ENCODE measurements around the gene PCDHGC4.

PCDHGC4 gene

DNA sequence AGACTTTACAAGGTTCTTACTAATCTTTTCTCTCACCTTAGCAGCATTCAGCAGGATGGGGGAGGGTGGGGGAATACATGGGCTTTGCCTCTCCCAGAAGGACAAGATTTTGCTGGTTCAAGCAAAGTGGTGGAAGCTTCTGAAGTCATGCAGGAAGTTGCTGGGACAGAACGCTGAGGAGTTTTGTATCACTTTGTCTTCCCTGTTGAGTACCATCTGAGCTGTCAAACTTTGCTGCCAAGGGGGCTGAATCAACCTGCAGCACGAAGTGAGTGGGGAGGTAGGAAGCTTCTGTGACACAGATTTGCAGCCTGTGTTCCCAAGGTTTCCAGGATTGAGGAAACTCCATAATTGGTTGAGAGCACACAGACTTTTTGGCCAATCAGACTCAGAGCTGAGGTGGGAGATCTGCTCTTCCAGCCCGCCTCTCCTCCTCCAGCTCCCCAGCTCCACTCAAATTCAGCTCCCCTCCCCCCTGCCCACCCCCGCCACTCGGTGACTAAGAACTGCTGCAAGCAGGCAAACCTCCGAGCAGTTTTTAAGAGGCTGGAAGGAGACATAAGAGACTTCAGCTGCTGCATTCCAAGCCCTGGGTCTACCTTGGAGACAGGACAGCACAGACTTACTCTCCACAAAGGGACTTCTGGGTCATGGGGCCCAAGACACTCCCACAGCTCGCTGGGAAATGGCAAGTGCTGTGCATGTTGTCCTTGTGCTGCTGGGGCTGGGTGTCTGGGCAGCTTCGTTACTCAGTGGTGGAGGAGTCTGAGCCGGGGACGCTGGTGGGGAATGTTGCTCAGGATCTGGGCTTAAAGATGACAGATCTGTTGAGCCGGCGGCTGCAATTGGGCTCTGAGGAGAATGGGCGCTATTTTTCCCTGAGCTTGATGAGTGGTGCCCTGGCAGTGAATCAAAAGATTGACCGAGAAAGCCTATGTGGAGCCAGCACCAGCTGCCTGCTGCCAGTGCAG is 4.0 kb downstream of the PCDHGC4 start, which contains the start of gene PCDHGC5:
Gene PCDHGC5, plus strand, starts transcription at position 491 of the 971 bp plus-strand sequence. Its CDS starts 160 bp downstream, at position 651.
- no peaks in the 10 kb centered on the region for H3K27me3 ChIP-seq (ENCODE audit: insufficient read depth, poor library complexity, severe bottlenecking)
- H3K4me1 ChIP-seq (ENCODE audit: insufficient read depth, poor library complexity, severe bottlenecking) = peaks cover 24% of the 10 kb centered on the region
- no peaks in the 10 kb centered on the region; the same call in 1 of the 2 replicates for H3K36me3 ChIP-seq (ENCODE audit: low read depth)
- H3K4me3 ChIP-seq (ENCODE audit: severe bottlenecking) = no peak within 1 kb of the TSS
- H3K27ac ChIP-seq (ENCODE audit: poor library complexity, severe bottlenecking) = peak within 1 kb of the TSS; percentile 71
- TF ChIP-seq, protein P1, sequence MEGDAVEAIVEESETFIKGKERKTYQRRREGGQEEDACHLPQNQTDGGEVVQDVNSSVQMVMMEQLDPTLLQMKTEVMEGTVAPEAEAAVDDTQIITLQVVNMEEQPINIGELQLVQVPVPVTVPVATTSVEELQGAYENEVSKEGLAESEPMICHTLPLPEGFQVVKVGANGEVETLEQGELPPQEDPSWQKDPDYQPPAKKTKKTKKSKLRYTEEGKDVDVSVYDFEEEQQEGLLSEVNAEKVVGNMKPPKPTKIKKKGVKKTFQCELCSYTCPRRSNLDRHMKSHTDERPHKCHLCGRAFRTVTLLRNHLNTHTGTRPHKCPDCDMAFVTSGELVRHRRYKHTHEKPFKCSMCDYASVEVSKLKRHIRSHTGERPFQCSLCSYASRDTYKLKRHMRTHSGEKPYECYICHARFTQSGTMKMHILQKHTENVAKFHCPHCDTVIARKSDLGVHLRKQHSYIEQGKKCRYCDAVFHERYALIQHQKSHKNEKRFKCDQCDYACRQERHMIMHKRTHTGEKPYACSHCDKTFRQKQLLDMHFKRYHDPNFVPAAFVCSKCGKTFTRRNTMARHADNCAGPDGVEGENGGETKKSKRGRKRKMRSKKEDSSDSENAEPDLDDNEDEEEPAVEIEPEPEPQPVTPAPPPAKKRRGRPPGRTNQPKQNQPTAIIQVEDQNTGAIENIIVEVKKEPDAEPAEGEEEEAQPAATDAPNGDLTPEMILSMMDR (IDR thresholded peaks at IDR 0.05; ENCODE audit: poor library complexity, severe bottlenecking) = no peak
- no peaks in the 10 kb centered on the region for H3K9me3 ChIP-seq (ENCODE audit: severe bottlenecking)
- peak; percentile 80 for ATAC-seq (ENCODE audit: low read depth)
- no peak for DNase-seq (ENCODE audit: low spot score)

DNA sequence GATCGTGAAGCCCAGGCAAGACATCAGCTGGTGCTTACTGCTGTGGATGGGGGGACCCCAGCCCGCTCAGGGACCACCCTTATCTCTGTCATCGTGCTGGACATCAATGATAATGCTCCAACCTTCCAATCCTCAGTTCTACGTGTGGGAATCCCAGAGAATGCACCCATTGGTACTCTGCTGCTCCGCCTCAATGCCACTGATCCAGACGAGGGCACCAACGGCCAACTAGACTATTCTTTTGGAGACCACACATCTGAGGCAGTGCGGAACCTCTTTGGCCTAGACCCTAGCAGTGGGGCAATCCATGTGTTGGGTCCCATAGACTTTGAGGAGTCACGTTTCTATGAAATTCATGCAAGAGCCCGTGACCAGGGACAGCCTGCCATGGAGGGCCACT is 5.0 kb downstream of the PCDHGC4 start:
- Histone ChIP-seq H3K9me3 (ENCODE audit: severe bottlenecking) (no peaks in the 10 kb centered on the region), H3K36me3 (ENCODE audit: low read depth) (no peaks in the 10 kb centered on the region; the same call in 1 of the 2 replicates), H3K27me3 (ENCODE audit: insufficient read depth, poor library complexity, severe bottlenecking) (no peaks in the 10 kb centered on the region), H3K4me1 (ENCODE audit: insufficient read depth, poor library complexity, severe bottlenecking) (peaks cover 22% of the 10 kb centered on the region), H3K4me3 (ENCODE audit: severe bottlenecking) (no peak overlapping the region), H3K27ac (ENCODE audit: poor library complexity, severe bottlenecking) (peak overlapping the region; percentile 71)
- TF ChIP-seq, protein P1 (IDR thresholded peaks at IDR 0.05; ENCODE audit: poor library complexity, severe bottlenecking) = no peak
- ATAC-seq (ENCODE audit: low read depth) (no peak), DNase-seq (ENCODE audit: low spot score) (no peak)

DNA sequence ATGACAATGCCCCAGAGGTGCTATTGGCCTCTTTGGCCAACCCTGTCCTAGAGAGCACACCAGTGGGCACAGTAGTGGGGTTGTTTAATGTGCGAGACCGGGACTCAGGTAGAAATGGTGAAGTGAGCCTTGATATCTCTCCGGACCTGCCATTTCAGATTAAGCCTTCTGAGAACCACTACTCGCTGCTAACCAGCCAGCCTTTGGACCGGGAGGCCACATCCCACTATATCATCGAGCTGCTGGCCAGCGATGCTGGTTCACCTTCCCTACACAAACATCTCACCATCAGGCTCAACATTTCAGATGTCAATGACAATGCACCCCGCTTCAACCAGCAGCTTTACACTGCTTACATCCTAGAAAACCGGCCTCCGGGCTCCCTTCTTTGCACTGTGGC is 5.4 kb downstream of the PCDHGC4 start:
- Histone ChIP-seq H3K4me3 (ENCODE audit: severe bottlenecking) (no peak overlapping the region), H3K36me3 (ENCODE audit: low read depth) (no peaks in the 10 kb centered on the region; the same call in 1 of the 2 replicates), H3K4me1 (ENCODE audit: insufficient read depth, poor library complexity, severe bottlenecking) (peaks cover 22% of the 10 kb centered on the region), H3K27me3 (ENCODE audit: insufficient read depth, poor library complexity, severe bottlenecking) (no peaks in the 10 kb centered on the region), H3K27ac (ENCODE audit: poor library complexity, severe bottlenecking) (no peak overlapping the region), H3K9me3 (ENCODE audit: severe bottlenecking) (no peaks in the 10 kb centered on the region)
- TF ChIP-seq, protein P1 (IDR thresholded peaks at IDR 0.05; ENCODE audit: poor library complexity, severe bottlenecking) = no peak
- ATAC-seq (ENCODE audit: low read depth) (no peak), DNase-seq (ENCODE audit: low spot score) (no peak)

GRCh38 chr5:141490771-141491170 is 5.9 kb downstream of the PCDHGC4 start:
- TF ChIP-seq, protein P1 (IDR thresholded peaks at IDR 0.05; ENCODE audit: poor library complexity, severe bottlenecking) = no peak
- H3K27ac ChIP-seq (ENCODE audit: poor library complexity, severe bottlenecking) = no peak overlapping the region
- H3K4me3 ChIP-seq (ENCODE audit: severe bottlenecking) = no peak overlapping the region
- no peaks in the 10 kb centered on the region for H3K27me3 ChIP-seq (ENCODE audit: insufficient read depth, poor library complexity, severe bottlenecking)
- H3K4me1 ChIP-seq (ENCODE audit: insufficient read depth, poor library complexity, severe bottlenecking) = peaks cover 22% of the 10 kb centered on the region
- ATAC-seq (ENCODE audit: low read depth) (no peak), DNase-seq (ENCODE audit: low spot score) (no peak)
- H3K36me3 ChIP-seq (ENCODE audit: low read depth) = no peaks in the 10 kb centered on the region
- no peaks in the 10 kb centered on the region for H3K9me3 ChIP-seq (ENCODE audit: severe bottlenecking)

Measured in RWPE2 (cell line).